Renal cortex interstitium (tissue), 11 donors: ENCODE measurements around the gene CTR9. TPM values are rescaled to one million over a fixed set of nuclear protein-coding genes. Genes with fewer than 3 reads are reported as not detected.

ENCODE experiments used
- DNase-seq, 11 donors: peaks; one replicate each; pipeline ENCODE4 v3.0.0-alpha.2; 2013; ENCODE audit warnings: low read depth in 9 of 11, low spot score in 4 of 11; ENCODE audit errors: extremely low read depth in 1 of 11
- polyA plus RNA-seq, 3 donors: library from polyadenylated mRNA; unstranded; fragments of 120-200 nt; gene quantifications; one replicate each; pipeline ENCODE4 v1.2.1, GENCODE V29; 2013; ENCODE audit not compliant: insufficient read length in 3 of 3

CTR9 gene
- polyA plus RNA-seq, 3 donors: 60.7 to 68.9 (median 68.5) TPM

GRCh38 chr11:10730151-10730550 lies 20.9 kb upstream of the CTR9 start:
- DNase-seq: no peak

GRCh38 chr11:10731064-10731680 lies 19.9 kb upstream of the CTR9 start:
- DNase-seq: no peak

- DNase-seq: peak; percentile 81 to 92 (median 87)
Observed at GRCh38 chr11:10735481-10736475, 15.3 kb upstream of the CTR9 start.

GRCh38 chr11:10742460-10743208 lies 8.4 kb upstream of the CTR9 start:
- no peak for DNase-seq

- DNase-seq: no peak
Observed at GRCh38 chr11:10743354-10744000, 7.6 kb upstream of the CTR9 start.

GRCh38 chr11:10744206-10744605 lies 6.8 kb upstream of the CTR9 start:
- DNase-seq: no peak

- no peak for DNase-seq
Observed at GRCh38 chr11:10746871-10747270, 4.2 kb upstream of the CTR9 start.

- no peak for DNase-seq
Observed at GRCh38 chr11:10747733-10748132, 3.3 kb upstream of the CTR9 start.

- no peak for DNase-seq
Observed at GRCh38 chr11:10749476-10749875, 1.6 kb upstream of the CTR9 start.

- DNase-seq: no peak
Observed at GRCh38 chr11:10751581-10751940, 515 bp downstream of the CTR9 start.

GRCh38 chr11:10752061-10752460 lies 1.0 kb downstream of the CTR9 start:
- no peak for DNase-seq

- DNase-seq: no peak
Observed at GRCh38 chr11:10752486-10752885, 1.4 kb downstream of the CTR9 start.

GRCh38 chr11:10758957-10759356 lies 7.9 kb downstream of the CTR9 start:
- DNase-seq: no peak

- no peak for DNase-seq
Observed at GRCh38 chr11:10761085-10761698, 10.1 kb downstream of the CTR9 start.

GRCh38 chr11:10762185-10762584 lies 11.1 kb downstream of the CTR9 start:
- DNase-seq: no peak

GRCh38 chr11:10762913-10763421 lies 11.9 kb downstream of the CTR9 start:
- no peak for DNase-seq

- no peak for DNase-seq
Observed at GRCh38 chr11:10763766-10764165, 12.7 kb downstream of the CTR9 start.

- no peak for DNase-seq
Observed at GRCh38 chr11:10764412-10764811, 13.4 kb downstream of the CTR9 start.
